GM19351 (cell line): Measurements from ENCODE around the gene MILR1.
"Not testable (repeated sequence)": the region's sequence is repeated elsewhere in the genome, so short reads cannot be mapped to it uniquely, and the experiment has no call there.

Experiments
- ATAC-seq: cut with Tn5 transposase; IDR thresholded peaks from one replicate; pipeline ENCODE4 v1.9.1; 2021; ENCODE audit warnings: mild to moderate bottlenecking, moderate library complexity; ENCODE audit not compliant: unreplicated experiment

Gene MILR1

GRCh38 chr17:64426596-64426995 lies 22.3 kb upstream of the MILR1 start:
- no peak for ATAC-seq

- ATAC-seq, result no peak
Measured at GRCh38 chr17:64428406-64428805, 20.5 kb upstream of the MILR1 start.

- not testable (repeated sequence) for ATAC-seq
Measured at GRCh38 chr17:64430036-64430435, 18.9 kb upstream of the MILR1 start.

- no peak for ATAC-seq
Measured at GRCh38 chr17:64431534-64431933, 17.4 kb upstream of the MILR1 start.

- ATAC-seq, result no peak
Measured at GRCh38 chr17:64437944-64438525, 10.9 kb upstream of the MILR1 start.

GRCh38 chr17:64439521-64439920 lies 9.4 kb upstream of the MILR1 start:
- not testable (repeated sequence) for ATAC-seq

- ATAC-seq, result no peak
Measured at GRCh38 chr17:64439956-64440355, 9.0 kb upstream of the MILR1 start.

- no peak for ATAC-seq
Measured at GRCh38 chr17:64441772-64442540, 7.0 kb upstream of the MILR1 start.

- no peak for ATAC-seq
Measured at GRCh38 chr17:64442541-64442971, 6.4 kb upstream of the MILR1 start.

GRCh38 chr17:64443086-64443760 lies 5.7 kb upstream of the MILR1 start:
- ATAC-seq, result no peak

GRCh38 chr17:64447526-64447925 lies 1.4 kb upstream of the MILR1 start:
- no peak for ATAC-seq

GRCh38 chr17:64449545-64449944 lies 630 bp downstream of the MILR1 start:
- no peak for ATAC-seq

GRCh38 chr17:64455993-64456885 lies 7.3 kb downstream of the MILR1 start:
- ATAC-seq, result no peak

- no peak for ATAC-seq
Measured at GRCh38 chr17:64457156-64457555, 8.2 kb downstream of the MILR1 start.

GRCh38 chr17:64458756-64459155 lies 9.8 kb downstream of the MILR1 start:
- no peak for ATAC-seq

GRCh38 chr17:64459284-64459747 lies 10.4 kb downstream of the MILR1 start:
- ATAC-seq, result no peak

GRCh38 chr17:64459818-64460217 lies 10.9 kb downstream of the MILR1 start:
- not testable (repeated sequence) for ATAC-seq

GRCh38 chr17:64460955-64461354 lies 12.0 kb downstream of the MILR1 start:
- ATAC-seq, result no peak

GRCh38 chr17:64461788-64462187 lies 12.9 kb downstream of the MILR1 start:
- no peak for ATAC-seq

GRCh38 chr17:64466019-64466735 lies 17.3 kb downstream of the MILR1 start:
- ATAC-seq, result no peak
